Liver (tissue), 3 donors: ENCODE data around the gene RASD2.

Experiments
- CTCF ChIP-seq: fragments of 150-350 bp; IDR thresholded peaks from 2 replicates; pipeline ENCODE4 v1.5.1; 2017; ENCODE audit warnings: improper control_type of control experiment, low read depth, low read length; ENCODE audit not compliant: missing input control
- EGR1 ChIP-seq, 2 donors: IDR thresholded peaks; 2 replicates each; pipeline ENCODE4 v1.6.1; 2016 to 2018; ENCODE audit warnings: antibody characterized with exemption in 2 of 2, low read depth in 2 of 2
- GABPA ChIP-seq, 2 donors: IDR thresholded peaks in 1 of 2; conservative IDR thresholded peaks in 1 of 2; 2 replicates each; pipeline ENCODE4 v1.6.1; 2016; ENCODE audit warnings: antibody characterized with exemption in 2 of 2, mild to moderate bottlenecking in 1 of 2, moderate library complexity in 1 of 2
- JUND ChIP-seq, 2 donors: IDR thresholded peaks; 2 replicates each; pipeline ENCODE4 v1.6.1; 2016; ENCODE audit warnings: antibody characterized with exemption in 2 of 2
- RXRA ChIP-seq, 2 donors: IDR thresholded peaks; 2 replicates each; pipeline ENCODE4 v1.6.1; 2017 to 2018; ENCODE audit warnings: antibody characterized with exemption in 2 of 2, mild to moderate bottlenecking in 1 of 2
- TAF1 ChIP-seq: conservative IDR thresholded peaks from 2 replicates; pipeline ENCODE4 v1.6.1; 2016; ENCODE audit warnings: antibody characterized with exemption, mild to moderate bottlenecking
- YY1 ChIP-seq: IDR thresholded peaks from 2 replicates; pipeline ENCODE4 v1.6.1; 2016; ENCODE audit warnings: antibody characterized with exemption, mild to moderate bottlenecking
- TF ChIP-seq, protein P1 (sequence below): IDR thresholded peaks from 2 replicates; pipeline ENCODE4 v1.6.1; 2016; ENCODE audit warnings: antibody characterized with exemption
- donor health status: healthy.
- donor health status: healthy.

- TF ChIP-seq CTCF (no peak), TAF1 (no peak), RXRA (IDR thresholded peaks at IDR 0.05) (no peak), YY1 (no peak), EGR1 (IDR thresholded peaks at IDR 0.05; ENCODE audit: low read depth in 2 of 2) (no peak), GABPA (IDR thresholded peaks at IDR 0.05 in 1 of 2, conservative IDR thresholded peaks at IDR 0.05 in 1 of 2) (no peak), JUND (IDR thresholded peaks at IDR 0.05) (no peak)
- TF ChIP-seq, protein P1, sequence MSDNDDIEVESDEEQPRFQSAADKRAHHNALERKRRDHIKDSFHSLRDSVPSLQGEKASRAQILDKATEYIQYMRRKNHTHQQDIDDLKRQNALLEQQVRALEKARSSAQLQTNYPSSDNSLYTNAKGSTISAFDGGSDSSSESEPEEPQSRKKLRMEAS = no peak
These were observed at the start of gene RASD2 for GRCh38 chr22:35540595-35541253.
